ENCODE data around the gene RSKR. TPM values are rescaled to one million over a fixed set of nuclear protein-coding genes. Genes with fewer than 3 reads are reported as not detected.
A peak's percentile ranks its signal among the peaks of the same experiment; 100 is the strongest.
"Not testable (repeated sequence)": the region's sequence is repeated elsewhere in the genome, so short reads cannot be mapped to it uniquely, and the experiment has no call there.

RSKR gene
- 1 to 10 TPM; 3.1 to 9.9 (median 7.7) TPM for total RNA-seq

DNA sequence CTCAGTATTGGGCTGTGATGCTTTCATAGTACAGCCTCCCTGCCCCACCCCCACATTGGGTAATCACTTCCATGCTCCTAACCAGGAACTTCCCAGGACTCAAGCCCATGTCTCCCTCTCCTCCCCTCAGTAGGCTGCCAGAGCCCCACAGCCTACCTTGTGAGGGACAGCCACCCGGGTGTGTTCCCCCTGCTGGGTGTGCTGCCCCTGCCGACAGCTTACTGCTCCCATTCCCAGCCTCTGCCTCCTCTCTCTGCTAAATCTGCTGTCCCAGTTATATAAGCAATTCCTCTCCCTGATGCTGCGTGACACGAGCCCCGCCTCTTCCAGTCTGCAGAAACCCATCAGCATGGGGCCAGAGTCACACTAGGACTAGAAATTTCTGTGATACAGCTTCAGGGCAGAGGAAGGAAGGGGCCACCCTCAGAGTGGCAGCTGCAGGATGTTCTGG is at the start of gene RSKR:
Gene RSKR (minus strand): TSS at position 255 of the 451 bp plus-strand sequence. CDS start 24 bp downstream, at position 231.
- H3K27ac ChIP-seq: no peak within 1 kb of the TSS
- no peaks in the 10 kb centered on the region for H3K27me3 ChIP-seq
- WGBS, 2 donors: 62 to 89% methylated on average over 4 to 5 of the region's 5 CpGs
- H3K9me3 ChIP-seq: no peaks in the 10 kb centered on the region
- TF ChIP-seq, protein P1, sequence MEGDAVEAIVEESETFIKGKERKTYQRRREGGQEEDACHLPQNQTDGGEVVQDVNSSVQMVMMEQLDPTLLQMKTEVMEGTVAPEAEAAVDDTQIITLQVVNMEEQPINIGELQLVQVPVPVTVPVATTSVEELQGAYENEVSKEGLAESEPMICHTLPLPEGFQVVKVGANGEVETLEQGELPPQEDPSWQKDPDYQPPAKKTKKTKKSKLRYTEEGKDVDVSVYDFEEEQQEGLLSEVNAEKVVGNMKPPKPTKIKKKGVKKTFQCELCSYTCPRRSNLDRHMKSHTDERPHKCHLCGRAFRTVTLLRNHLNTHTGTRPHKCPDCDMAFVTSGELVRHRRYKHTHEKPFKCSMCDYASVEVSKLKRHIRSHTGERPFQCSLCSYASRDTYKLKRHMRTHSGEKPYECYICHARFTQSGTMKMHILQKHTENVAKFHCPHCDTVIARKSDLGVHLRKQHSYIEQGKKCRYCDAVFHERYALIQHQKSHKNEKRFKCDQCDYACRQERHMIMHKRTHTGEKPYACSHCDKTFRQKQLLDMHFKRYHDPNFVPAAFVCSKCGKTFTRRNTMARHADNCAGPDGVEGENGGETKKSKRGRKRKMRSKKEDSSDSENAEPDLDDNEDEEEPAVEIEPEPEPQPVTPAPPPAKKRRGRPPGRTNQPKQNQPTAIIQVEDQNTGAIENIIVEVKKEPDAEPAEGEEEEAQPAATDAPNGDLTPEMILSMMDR (IDR thresholded peaks at IDR 0.05): no peak
- TF ChIP-seq POLR2A (IDR thresholded peaks at IDR 0.05): no peak
- H3K36me3 ChIP-seq: peaks cover 28 to 93% (median 45%) of the 10 kb centered on the region in 3 donors
- intact Hi-C loops (cut with DNase I): loop anchor here (10.0 kb wide), 1 partner anchor 119 kb away; no protein-coding TSS in a partner anchor
- no peak for DNase-seq
- no peaks in the 10 kb centered on the region for H3K4me1 ChIP-seq
- no peak within 1 kb of the TSS for H3K4me3 ChIP-seq

- DNase-seq: no peak
- no peaks in the 10 kb centered on the region for H3K27me3 ChIP-seq
- no peaks in the 10 kb centered on the region for H3K9me3 ChIP-seq
- TF ChIP-seq, protein P1 (IDR thresholded peaks at IDR 0.05): no peak
- peaks cover 0 to 57% (median 3%) of the 10 kb centered on the region in 3 donors for H3K36me3 ChIP-seq
- peak overlapping the region in 1 of 4 donors; percentile 87 for H3K4me3 ChIP-seq
- no peak overlapping the region for H3K27ac ChIP-seq
- intact Hi-C loops (cut with DNase I): no loop called here
- H3K4me1 ChIP-seq: peaks cover 0 to 77% (median 47%) of the 10 kb centered on the region in 3 donors
These were observed 49.7 kb upstream of the RSKR start for GRCh38 chr17:28663723-28664122.

- DNase-seq: no peak
- 0% methylated on average over 3 to 8 of the region's 10 CpGs for WGBS, 2 donors
- intact Hi-C loops (cut with DNase I): no loop called here
- Histone ChIP-seq H3K27ac (peak overlapping the region; percentile 93 to 99 (median 99)), H3K36me3 (peaks cover 0 to 59% (median 6%) of the 10 kb centered on the region in 3 donors), H3K4me3 (peak overlapping the region; percentile 52 to 92 (median 89)), H3K4me1 (peaks cover 0 to 65% (median 36%) of the 10 kb centered on the region in 3 donors), H3K9me3 (no peaks in the 10 kb centered on the region), H3K27me3 (no peaks in the 10 kb centered on the region)
- TF ChIP-seq, protein P1 (IDR thresholded peaks at IDR 0.05): no peak
- no peak for TF ChIP-seq POLR2A (IDR thresholded peaks at IDR 0.05)
These were observed 48.5 kb upstream of the RSKR start for GRCh38 chr17:28662527-28662829.

DNA sequence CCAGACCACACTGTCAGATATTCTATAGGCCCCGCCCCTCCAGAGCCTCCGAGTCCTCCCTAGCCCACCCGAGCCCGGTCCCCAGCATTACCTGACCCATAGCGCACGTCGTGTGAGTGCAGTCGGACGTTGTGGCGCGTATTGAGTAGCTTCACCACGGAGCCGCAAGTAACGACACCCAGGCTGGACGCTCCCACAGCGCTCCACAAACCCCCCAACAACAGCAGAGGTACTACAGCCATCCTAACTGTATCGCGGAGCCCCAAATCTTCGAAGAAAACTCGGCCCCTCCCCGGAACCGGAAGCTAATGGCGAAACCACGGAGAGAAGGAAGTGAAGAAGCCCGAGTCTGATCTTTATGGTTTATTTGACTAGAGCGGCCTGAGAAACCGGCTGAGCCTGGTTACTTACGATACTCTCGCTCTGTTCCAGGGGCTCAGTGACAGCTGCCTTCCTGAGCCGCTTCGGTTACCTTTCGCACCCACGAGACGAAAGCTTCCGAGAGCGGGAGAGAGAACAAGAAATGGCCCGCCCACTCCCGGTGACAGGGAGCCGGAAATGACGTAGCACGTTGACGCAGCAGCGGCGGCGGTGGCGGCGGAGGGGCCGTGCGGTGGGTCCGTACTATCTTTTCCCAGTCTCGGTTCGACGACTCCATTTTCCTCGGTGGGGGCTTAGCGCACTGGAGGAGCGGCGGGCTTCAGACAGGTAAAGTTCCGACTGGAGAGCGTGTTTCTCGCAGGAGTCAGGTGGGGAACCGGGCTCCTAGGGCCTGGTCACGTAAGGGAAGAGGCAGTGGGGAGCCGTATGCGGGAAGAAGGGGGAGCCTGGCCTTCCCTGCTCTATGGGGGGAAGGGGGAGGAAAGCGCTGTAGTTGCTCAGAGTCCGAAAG is 47.9 kb upstream of the RSKR start, which contains the start of the genes SDF2 and SUPT6H:
Gene SDF2 (minus strand): TSS at position 272 of the 892 bp plus-strand sequence. CDS start 30 bp downstream, at position 242.
Gene SUPT6H (plus strand): TSS at position 571 of the 892 bp plus-strand sequence. CDS start 11,197 bp downstream, outside the sequence.
- H3K36me3 ChIP-seq: peaks cover 0 to 62% (median 6%) of the 10 kb centered on the region in 3 donors
- peak in 3 of 4 donors; percentile 45 to 90 (median 69) for TF ChIP-seq POLR2A (IDR thresholded peaks at IDR 0.05)
- TF ChIP-seq, protein P1 (IDR thresholded peaks at IDR 0.05): no peak
- peaks cover 0 to 62% (median 35%) of the 10 kb centered on the region in 3 donors for H3K4me1 ChIP-seq
- H3K27ac ChIP-seq: peak within 1 kb of the TSS; percentile 93 to 99 (median 99)
- H3K4me3 ChIP-seq: peak within 1 kb of the TSS; percentile 52 to 92 (median 89)
- intact Hi-C loops (cut with DNase I): no loop called here
- no peaks in the 10 kb centered on the region for H3K9me3 ChIP-seq
- H3K27me3 ChIP-seq: no peaks in the 10 kb centered on the region
- peak; percentile 63 for DNase-seq
- WGBS, 2 donors: 0% methylated on average over 14 to 40 of the region's 66 CpGs

- H3K4me3 ChIP-seq; H3K27ac ChIP-seq; H3K27me3 ChIP-seq; intact Hi-C loops (cut with DNase I); H3K9me3 ChIP-seq; DNase-seq: not testable (repeated sequence)
- no CpG with 5 or more reads among the region's 23 CpGs for WGBS, 2 donors
- H3K4me1 ChIP-seq: peaks cover 0 to 38% (median 31%) of the 10 kb centered on the region in 3 donors
- H3K36me3 ChIP-seq: peaks cover 0 to 61% (median 10%) of the 10 kb centered on the region in 3 donors
These were observed 45.5 kb upstream of the RSKR start for GRCh38 chr17:28659497-28659881.

- H3K9me3 ChIP-seq; H3K27ac ChIP-seq; DNase-seq; H3K4me3 ChIP-seq; intact Hi-C loops (cut with DNase I); H3K27me3 ChIP-seq: not testable (repeated sequence)
- peaks cover 0 to 61% (median 10%) of the 10 kb centered on the region in 3 donors for H3K36me3 ChIP-seq
- H3K4me1 ChIP-seq: peaks cover 0 to 33% (median 26%) of the 10 kb centered on the region in 3 donors
- WGBS, 2 donors: no CpG with 5 or more reads among the region's 46 CpGs
These were observed 44.9 kb upstream of the RSKR start for GRCh38 chr17:28658766-28659496.

GRCh38 chr17:28658342-28658741 is 44.4 kb upstream of the RSKR start:
- Histone ChIP-seq H3K4me1 (peaks cover 0 to 27% (median 20%) of the 10 kb centered on the region in 3 donors), H3K36me3 (peaks cover 0 to 67% (median 10%) of the 10 kb centered on the region in 3 donors)
- WGBS, 2 donors: 73 to 94% methylated on average over 3 to 5 of the region's 8 CpGs
- DNase-seq; H3K4me3 ChIP-seq; H3K27me3 ChIP-seq; H3K9me3 ChIP-seq; intact Hi-C loops (cut with DNase I); H3K27ac ChIP-seq: not testable (repeated sequence)
